GM13976 (cell line): ENCODE data around the gene INTS6.
A peak's percentile ranks its signal among the peaks of the same experiment; 100 is the strongest.

Source experiments
- DNase-seq: peaks from one replicate; pipeline ENCODE4 v3.0.0; 2012; ENCODE audit warnings: low spot score
- in situ Hi-C: fragments of 300-500 bp; cut with MboI; formaldehyde crosslinking; loops from one replicate; pipeline ENCODE4 v1.12.0; 2022; ENCODE audit warnings: low sequenced_read_pairs, mixed read lengths, inconsistent platforms; ENCODE audit not compliant: unreplicated experiment
- TF ChIP-seq, protein P1 (sequence below): IDR thresholded peaks from 2 replicates; pipeline ENCODE4 v1.5.1; 2012; ENCODE audit warnings: borderline replicate concordance, mild to moderate bottlenecking; ENCODE audit not compliant: insufficient read depth; ENCODE audit errors: extremely low read depth, missing control alignments, control extremely low read depth

The INTS6 gene

DNA sequence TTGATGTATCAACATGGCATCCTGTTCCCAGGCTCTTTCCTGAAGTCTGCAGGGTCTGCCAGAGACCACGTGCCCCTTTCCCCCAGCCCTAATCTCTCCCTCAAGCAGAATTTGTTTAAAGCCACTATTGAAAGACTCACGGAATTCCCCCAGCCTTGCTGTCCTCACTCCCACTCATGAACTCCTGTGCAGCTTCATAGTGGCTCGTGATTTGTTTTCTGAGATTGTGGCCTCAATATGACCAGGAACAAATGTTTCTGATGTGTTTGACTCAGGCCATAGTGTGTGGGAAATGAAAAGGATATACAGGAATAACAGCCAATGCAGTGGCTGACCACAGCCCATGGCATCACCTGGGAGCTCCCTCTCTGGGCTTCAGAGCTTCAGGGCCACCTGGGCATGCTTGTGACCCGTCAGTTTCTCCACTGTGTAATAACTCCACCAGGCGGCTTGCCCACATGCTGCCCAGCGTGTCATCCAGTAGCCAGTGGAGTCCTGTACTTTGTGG, 121.4 kb downstream of the INTS6 start:
- in situ Hi-C loops, result no loop called here
- DNase-seq, result peak; percentile 53
- TF ChIP-seq, protein P1, sequence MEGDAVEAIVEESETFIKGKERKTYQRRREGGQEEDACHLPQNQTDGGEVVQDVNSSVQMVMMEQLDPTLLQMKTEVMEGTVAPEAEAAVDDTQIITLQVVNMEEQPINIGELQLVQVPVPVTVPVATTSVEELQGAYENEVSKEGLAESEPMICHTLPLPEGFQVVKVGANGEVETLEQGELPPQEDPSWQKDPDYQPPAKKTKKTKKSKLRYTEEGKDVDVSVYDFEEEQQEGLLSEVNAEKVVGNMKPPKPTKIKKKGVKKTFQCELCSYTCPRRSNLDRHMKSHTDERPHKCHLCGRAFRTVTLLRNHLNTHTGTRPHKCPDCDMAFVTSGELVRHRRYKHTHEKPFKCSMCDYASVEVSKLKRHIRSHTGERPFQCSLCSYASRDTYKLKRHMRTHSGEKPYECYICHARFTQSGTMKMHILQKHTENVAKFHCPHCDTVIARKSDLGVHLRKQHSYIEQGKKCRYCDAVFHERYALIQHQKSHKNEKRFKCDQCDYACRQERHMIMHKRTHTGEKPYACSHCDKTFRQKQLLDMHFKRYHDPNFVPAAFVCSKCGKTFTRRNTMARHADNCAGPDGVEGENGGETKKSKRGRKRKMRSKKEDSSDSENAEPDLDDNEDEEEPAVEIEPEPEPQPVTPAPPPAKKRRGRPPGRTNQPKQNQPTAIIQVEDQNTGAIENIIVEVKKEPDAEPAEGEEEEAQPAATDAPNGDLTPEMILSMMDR, result no peak

DNA sequence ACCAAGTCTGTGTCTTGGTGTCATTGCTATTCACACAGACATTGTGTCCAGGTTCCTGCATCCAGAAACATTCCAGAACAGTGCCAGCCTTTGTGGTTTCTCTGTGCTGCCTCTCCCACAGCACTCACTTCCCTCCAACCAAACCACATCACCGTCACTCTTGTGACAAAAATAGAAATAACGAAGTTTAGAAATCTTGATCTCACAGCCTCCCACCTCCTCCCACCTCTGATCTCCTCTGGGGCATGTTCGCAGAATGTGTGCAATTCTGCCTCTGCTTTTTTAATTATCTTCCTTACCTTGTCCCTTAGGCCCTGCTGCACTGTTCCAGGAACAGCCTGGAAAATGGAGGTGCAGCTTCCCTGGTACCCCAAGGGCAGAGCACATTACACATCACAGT, 122.0 kb downstream of the INTS6 start:
- TF ChIP-seq, protein P1, result no peak
- in situ Hi-C loops, result no loop called here
- peak; percentile 59 for DNase-seq

DNA sequence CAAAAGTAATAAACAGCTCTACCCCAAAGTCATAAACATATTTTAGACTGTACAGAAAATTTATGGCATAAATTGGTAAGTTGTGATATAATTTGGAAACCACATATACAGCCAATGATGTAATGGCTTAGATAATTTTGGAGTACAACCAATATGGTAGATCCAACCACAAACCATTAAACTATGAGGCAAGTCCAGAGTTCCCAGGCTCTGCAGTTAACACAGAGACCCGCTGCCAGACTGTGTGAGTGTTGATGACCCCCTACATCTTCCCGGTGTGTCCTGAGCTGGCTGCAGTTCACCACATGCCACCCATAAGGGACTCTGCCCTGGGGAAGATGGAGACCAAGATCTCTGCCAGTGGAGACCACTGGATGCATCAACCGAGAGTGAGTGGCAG, 123.2 kb downstream of the INTS6 start:
- TF ChIP-seq, protein P1, result no peak
- DNase-seq, result no peak
- in situ Hi-C loops, result no loop called here

DNA sequence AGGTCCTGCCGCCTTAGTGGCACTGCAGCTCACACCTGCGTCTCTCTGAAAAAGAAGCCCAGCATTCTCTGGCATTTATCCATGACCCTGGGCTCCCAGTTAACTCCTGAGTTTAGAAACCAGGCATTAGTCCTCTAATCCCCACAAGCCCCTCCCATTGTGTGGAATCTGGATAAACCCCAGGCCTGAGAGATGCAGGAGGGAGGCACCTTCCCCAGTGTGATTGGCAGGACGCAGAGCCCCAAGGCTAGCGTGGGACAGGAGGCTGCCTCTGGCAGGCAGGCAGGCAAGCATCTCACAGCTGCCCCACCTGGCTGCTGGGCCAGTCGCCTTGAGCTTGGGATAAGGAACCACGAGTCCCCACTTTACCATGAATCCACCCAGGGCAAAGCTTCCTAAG, 124.3 kb downstream of the INTS6 start:
- in situ Hi-C loops, result no loop called here
- no peak for DNase-seq
- TF ChIP-seq, protein P1, result no peak

DNA sequence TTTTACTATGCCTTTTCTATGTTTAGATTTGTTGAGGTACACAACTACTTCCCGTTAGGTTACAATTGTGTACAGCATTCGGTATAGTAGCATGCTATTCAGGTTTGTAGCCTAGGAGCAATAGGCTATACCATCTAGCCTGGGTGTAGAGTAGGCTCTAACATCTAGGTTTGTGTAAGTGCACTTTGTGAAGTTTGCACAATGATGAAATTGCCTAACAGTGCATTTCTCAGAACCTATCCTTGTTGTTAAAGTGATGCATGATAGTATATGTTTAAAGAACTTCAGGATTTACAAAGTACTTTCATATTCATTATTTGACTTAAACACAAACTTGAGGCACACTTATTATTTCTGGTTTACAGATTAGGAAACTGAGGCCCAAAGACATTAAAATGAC, 124.9 kb downstream of the INTS6 start:
- TF ChIP-seq, protein P1, result no peak

DNA sequence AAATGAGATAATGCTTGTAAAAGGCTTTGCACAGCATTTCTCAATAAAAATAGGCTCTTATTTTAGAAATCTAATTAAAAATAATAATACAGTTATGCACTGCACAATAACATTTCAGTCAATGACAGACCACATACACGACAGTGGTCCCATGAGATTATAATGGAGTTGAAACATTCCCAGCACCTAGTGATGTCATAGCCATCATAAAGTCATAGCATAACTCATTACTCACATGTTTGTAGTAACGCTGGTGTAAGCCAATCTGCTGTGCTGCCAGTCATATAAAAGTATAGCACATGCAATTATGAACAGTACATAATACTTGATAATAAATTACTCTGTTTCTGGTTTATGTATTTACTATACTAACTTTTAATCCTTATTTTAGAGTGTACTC, 126.1 kb downstream of the INTS6 start:
- in situ Hi-C loops, result no loop called here
- TF ChIP-seq, protein P1, result no peak
- no peak for DNase-seq

More for the DNA sequence above, 124.9 kb downstream of the INTS6 start:
- in situ Hi-C loops, result no loop called here
- DNase-seq, result no peak

DNA sequence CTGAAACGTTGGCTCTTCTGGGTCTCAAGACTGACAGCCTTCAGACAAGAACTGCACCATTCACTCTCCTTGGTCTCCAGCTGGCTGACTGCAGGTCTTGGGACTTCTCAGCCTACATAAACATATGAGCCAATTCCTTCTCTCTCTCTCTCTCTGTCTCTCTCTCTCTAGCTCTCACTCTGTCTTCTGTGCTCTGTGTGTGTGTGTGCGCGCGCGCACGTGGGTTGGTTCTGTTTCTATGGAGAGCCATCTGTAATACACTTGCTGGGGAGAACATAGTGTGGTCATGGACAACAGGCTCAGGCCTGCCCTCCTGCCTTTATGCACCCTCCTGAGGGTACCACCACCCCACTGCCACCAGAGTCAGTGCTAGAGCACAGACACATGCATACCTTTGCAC, 127.0 kb downstream of the INTS6 start:
- TF ChIP-seq, protein P1, result no peak
- in situ Hi-C loops, result no loop called here
- no peak for DNase-seq
